Measurements from ENCODE around the gene CYP4F8.
"Not testable (repeated sequence)": the region's sequence is repeated elsewhere in the genome, so short reads cannot be mapped to it uniquely, and the experiment has no call there.

The CYP4F8 gene

DNA sequence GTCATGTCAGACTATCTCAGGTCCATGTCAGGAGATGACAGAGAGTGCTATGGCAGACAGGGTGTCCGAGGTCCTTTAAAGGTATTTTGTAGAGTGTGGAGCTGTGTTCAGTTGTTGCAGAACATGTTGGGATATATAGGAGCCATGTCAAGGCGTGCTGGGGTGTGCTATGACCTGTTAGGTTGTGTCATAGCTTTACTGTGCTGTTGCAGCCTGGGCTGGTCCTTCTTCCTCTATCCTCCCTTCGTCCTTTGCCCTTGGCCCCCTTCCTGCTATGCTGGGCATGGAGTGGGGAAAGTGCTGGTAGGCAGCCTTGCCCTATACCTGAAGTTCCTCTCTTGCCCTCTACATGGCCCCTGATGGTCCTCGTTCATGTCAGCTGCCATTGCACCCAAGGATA is 64.8 kb downstream of the CYP4F8 start:
- in situ Hi-C loops (cut with HindIII; ENCODE audit: low sequenced_read_pairs), result not testable (repeated sequence)

All from DLD1 (cell line).